Ammon's horn (tissue), 1 donor: ENCODE measurements around the gene NUP210.

Experiments used
- DNase-seq: peaks from one replicate; pipeline ENCODE4 v3.0.0-alpha.2; 2016; ENCODE audit warnings: low spot score

Gene NUP210

DNA sequence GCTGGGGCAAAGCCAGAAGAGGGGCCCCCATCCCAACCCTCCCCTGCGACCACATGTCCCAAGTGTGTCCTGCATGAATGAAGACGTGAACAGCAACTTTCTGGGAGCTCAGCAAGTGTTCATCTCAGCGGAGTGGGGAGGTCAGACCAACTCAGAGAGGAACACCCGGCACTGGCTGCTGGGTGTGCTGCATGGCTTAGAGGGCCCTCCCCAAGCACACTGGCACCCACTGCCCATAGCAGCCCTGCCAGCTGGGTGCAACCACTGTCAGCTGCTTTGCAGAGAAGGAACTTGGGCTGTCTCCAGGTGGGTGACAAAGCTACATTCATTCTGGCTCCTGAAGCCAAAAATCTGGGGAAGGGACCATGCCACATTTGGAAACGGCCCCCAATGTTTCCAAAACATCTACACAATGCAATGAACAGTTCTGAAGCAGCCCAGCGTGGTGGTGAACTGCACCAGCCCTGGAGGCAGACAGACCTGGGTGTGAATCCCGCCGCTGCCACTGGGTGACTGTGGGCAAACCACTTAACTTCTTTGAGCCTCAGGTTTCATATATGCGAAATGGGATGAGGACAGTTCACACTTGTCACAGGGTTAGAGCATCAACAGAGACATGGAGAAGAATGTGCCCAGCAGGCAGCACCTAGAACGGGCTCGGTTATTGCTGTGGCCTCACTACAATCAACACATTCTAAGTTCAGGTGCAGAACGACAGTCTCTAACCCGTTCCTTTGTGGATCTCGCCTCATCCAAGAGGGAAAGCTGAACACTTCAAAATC, 145.4 kb downstream of the NUP210 start:
- DNase-seq, result no peak

DNA sequence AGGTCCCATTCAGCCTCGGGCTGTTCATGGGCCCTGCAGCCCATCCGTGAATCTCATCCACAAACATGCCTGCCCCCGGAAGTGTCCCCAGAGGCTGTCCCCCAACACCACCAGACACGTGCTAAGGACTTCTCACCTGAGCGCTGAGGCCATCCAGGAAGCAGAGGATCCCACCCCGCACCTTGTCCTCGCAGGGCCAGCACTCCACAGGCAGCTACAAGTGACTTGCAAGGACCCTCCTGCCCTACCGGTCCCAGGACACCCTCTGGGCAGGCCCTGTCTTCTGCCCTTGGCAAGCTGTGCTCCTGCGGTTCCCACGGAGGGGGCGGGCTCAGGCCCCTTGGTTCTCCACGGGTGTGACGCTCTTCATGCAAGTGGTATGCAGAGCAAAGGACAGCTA, 146.0 kb downstream of the NUP210 start:
- DNase-seq, result no peak

DNA sequence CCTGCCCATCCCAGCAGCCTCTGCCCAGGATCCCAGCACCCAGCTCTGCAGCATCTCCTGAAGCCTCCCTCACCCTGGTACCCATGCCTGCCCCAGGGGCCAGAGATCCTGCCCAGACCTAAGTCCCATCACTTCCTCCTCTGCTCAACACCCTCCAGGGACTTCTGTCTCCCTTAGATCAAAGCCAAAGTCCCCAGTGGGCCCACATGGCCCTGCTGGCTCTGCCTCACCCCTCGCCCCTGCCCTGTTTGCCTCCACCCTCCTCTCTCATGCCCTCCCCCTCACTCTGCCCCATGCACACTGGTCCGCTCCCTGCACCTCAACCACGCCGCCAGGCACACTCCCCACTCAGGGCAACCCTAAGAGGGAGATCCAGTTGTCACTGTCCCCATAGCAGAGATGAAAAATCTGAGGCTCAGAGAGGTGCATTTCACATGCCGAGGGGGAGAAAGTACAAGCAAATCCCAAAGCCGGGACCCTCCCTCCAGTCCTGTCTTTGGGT, 146.5 kb downstream of the NUP210 start:
- no peak for DNase-seq

DNA sequence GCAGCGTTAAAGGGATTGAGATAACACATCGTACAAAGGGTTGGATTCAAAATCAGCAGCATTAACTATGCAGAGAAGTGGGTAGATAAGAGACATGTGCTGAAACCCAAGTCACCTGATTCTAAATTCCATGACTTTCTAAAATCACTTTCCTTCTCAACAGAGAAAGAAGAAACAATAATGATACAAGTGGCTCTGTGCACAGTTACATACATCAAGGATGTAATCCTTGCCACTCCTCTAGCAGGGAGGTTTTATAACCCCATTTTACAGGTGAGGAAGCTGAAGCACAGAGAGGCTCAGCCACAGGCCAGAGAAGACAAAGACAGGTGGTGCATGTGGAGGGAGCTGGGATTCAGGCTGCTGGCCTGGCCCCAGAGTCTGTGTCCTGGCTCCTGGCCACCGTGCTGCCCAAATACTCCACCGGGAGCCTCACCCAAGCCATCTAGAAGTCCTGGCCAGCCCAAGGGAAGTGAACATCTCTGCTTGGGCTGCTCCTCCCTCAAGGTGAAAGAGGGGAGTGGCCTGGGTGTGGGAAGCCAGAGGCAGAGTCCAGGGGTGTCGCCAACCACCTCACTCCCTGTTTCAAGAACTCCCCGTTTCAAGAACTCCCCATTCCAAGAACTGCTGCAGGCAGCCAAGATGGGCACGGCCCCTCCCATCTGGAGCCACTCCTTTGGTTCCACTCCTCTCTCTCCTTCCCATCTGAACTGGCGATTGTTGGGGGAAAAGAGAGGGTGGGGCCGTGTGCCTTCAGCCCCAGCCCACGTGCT, 147.1 kb downstream of the NUP210 start:
- DNase-seq, result no peak

DNA sequence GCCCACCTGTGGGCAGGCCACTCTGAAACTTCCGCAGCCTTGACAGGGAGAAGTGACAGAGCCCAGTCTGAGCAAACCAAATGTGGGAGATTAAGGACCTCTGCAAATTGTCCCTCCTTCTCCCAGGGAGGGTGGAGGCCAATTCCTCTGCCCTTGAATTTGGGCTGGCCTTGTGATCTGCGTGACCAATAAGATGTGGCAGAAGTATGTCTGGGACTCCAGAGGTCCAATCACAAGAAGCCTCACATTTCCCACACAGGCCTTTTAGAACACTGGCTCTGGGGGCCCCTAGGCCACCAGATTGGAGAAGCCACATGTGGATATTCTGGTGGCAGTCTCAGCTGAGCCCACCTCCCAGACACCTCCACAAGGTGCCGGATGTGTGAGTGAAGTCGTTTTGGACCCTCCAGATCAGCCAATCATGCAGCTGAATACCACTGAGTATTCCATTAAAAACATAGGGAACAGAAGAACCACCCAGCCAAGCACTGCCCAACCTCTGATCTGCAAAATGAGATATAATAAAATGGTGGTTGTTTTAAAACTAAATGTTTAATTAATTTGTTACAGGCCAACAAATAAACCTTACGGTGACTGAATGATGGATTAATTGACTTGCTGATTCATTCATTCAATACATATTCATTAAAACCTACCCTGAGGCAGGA, 150.3 kb downstream of the NUP210 start:
- DNase-seq, result no peak

DNA sequence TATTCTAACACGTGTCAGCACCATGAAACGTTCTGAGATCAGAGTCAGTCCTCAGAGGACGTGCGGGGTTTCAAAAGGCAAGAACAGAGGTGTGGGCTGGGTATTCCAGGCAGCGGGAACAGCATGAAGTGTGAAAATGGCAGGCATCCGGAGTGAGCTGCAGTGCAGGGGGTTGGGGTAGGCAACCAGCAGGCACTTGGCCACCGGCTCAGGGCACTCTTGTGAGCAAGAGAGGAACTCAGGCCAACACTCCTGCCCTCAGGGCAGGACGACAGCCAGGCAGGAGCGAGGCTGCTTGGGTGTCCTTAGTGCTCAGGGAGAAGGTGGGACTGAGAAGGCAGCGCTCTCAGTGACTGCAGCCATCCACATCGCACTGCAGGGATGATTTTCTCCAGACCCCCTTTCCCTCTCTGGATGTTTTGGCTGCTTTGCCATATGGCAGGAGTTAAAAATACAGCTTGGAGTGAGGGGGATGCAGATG, 151.1 kb downstream of the NUP210 start:
- no peak for DNase-seq

DNA sequence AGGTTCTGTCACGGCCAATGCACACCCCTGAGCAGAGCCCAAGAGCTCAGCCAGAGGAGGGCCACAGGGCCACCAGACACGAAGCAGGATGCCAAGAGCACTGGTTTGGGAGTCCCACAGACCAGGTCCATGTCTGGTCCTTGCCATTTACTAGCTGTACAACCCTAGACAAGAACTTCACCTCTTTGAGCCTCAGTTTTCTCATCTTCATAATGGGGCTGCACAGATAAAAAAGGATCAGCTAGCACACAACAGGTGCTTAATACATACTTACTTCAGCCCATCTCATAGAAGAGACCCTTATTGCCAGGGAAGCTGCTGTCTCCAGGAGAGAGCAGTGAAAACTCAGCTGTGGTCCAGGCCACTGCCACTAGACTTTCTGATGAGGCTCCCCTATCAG, 152.0 kb downstream of the NUP210 start:
- DNase-seq, result no peak

GRCh38 chr3:13266651-13267362, 153.3 kb downstream of the NUP210 start:
- DNase-seq, result no peak
